Esophagus squamous epithelium (tissue), 4 donors: ENCODE results near the gene ASXL1.

Experiments
- CTCF ChIP-seq, 6 experiments: fragments of 450-650 bp in 4 of 6; fragments of 200-600 bp in 2 of 6; sonication (generic) in 2 of 6; IDR thresholded peaks; one replicate each; pipeline ENCODE4 v1.5.1; 2016 to 2019; ENCODE audit warnings: antibody characterized with exemption in 6 of 6, mild to moderate bottlenecking in 4 of 6, moderate library complexity in 4 of 6
- POLR2A ChIP-seq, 4 donors: fragments of 450-650 bp; IDR thresholded peaks; one replicate each; pipeline ENCODE4 v1.6.1; 2017; ENCODE audit warnings: antibody characterized with exemption in 4 of 4, mild to moderate bottlenecking in 4 of 4, moderate library complexity in 3 of 4

DNA sequence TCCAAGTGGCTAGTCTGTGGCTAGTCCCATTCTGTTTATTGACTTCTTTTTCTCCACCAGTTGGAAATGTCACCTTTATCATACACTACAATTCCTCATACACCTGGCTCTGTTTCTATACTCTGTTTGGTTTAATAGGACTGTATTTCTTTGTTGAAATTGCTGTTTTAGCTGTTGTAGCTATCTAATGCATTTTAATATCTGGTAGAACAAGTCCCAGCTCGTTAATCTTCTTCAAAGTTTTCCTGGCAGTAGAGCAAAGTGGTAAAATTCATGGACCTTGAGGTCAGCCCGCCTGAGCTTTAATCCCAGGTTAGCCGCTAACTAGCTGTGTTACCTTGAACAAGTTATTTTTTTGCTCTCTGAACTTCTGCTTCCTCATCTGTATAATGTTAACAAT, 9.9 kb upstream of the ASXL1 start:
- TF ChIP-seq CTCF (IDR thresholded peaks at IDR 0.05): no peak
- TF ChIP-seq POLR2A (IDR thresholded peaks at IDR 0.05): no peak
